ENCODE measurements around the gene AASDHPPT.

- TF ChIP-seq CTCF (IDR thresholded peaks at IDR 0.05 in 4 of 5, conservative IDR thresholded peaks at IDR 0.05 in 1 of 5) (no peak), POLR2A (IDR thresholded peaks at IDR 0.05) (no peak)
These were observed 9.4 kb downstream of the AASDHPPT start for GRCh38 chr11:106086850-106087249.
